ENCODE results near the gene RPL12. TPM values are rescaled to one million over a fixed set of nuclear protein-coding genes. Genes with fewer than 3 reads are reported as not detected.

RPL12 gene
- total RNA-seq, 1 donor from 2014 or later = 1,060 TPM

DNA sequence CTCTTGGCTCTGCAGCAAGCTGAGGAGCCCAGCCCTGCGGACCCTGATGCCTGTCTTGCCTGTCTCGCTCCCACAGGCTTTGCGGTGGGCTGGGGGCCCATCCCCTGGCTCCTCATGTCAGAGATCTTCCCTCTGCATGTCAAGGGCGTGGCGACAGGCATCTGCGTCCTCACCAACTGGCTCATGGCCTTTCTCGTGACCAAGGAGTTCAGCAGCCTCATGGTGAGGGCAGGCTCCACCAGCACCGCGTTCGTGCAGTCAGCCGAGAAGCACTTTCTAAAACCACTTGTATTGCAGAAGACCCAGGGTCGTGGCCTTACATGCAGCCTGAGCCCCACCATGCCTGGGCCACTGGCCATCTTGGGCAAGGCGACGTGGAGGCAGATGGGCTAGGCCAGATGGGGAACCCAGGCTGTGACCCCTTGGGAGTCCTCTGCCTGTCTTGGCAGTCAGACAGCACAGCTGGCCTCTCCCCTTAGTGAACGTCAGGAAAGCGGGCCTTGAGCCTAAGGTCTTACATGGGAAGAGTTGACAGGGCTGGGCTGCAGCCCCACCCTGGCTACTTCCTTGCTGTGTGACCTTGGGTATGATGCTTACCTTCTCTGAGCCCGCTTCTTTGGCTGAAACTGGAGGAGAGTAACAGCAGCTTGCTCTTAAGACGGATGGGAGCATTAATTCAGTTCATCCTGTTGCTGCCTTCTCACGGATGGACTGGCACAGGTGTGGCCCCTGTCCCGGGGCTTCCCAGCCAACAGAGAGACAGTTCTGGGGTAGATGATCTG lies 45.7 kb downstream of the RPL12 start:
- no peak for DNase-seq (ENCODE audit: low spot score)

GRCh38 chr9:127404631-127405030 lies 46.6 kb downstream of the RPL12 start:
- DNase-seq (ENCODE audit: low spot score) = no peak

DNA sequence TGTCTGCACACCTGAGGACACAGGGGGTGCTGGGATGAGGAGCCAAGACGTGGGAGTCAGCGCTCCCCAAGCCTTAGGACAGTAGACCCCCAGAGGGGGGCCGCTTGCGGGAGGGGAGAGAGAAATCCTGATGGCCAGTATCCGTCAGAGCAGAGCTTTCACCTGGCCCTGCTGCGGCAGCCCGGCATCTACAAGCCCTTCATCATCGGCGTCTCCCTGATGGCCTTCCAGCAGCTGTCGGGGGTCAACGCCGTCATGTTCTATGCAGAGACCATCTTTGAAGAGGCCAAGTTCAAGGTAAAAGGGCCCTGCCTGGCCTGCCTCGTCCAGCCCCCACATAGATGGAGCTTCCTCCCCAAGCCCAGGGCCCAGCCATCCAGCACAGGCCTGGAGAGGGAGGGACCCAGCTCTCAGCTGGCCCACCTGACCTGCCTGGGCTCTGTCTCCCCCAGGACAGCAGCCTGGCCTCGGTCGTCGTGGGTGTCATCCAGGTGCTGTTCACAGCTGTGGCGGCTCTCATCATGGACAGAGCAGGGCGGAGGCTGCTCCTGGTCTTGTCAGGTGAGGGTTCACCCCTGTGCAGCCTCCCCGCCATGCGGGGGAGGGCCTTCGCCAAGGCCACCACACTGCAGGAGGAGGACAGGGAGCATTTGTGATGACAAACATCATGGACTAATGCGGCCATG lies 47.6 kb downstream of the RPL12 start:
- DNase-seq (ENCODE audit: low spot score) = no peak

DNA sequence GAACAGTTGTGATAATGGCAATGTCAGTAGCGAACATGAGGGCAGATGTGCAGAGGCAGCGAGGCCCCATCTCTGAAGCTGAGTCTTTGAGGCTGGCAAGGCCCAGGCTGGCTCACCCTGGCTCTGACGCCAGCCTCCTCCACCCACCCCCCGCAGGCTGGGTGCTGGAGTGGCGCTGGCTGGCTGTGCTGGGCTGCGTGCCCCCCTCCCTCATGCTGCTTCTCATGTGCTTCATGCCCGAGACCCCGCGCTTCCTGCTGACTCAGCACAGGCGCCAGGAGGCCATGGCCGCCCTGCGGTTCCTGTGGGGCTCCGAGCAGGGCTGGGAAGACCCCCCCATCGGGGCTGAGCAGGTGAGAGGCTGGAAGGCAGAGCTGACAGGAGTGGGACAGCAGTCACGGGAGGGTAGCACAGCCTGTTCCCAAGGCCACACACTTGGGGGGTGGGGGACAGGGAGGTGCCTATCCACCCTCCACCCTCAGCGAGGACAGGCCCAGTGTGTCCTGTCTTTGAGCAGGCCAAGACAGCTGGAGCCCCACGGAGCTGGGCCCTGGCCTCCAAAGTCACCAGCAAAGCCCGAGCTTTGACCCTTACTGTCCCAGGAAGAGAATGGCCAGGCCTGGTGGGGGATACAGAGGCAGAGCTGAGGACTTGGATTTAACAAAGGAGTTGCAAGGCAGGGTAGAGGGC lies 48.7 kb downstream of the RPL12 start:
- DNase-seq (ENCODE audit: low spot score) = no peak

DNA sequence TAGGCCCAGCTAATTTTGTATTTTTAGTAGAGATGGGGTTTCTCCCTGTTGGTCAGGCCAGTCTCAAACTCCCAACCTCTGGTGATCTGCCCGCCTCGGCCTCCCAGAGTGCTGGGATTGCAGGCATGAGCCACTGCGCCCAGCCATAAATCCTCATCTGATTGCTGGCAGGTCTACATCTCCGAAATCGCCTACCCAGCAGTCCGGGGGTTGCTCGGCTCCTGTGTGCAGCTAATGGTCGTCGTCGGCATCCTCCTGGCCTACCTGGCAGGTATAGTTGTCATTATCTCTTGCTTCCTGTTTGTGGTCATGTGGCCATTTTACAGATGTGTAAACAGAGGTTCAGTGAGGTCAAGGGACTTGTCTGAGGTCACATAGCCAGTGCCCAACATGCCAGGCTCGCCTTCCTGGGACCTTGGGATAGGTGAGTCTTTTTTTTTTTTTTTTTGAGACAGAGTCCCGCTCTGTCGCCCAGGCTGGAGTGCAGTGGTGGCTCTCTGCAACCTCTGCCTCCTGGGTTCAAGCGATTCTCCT lies 51.4 kb downstream of the RPL12 start:
- no peak for DNase-seq (ENCODE audit: low spot score)

GRCh38 chr9:127398715-127399400 lies 52.3 kb downstream of the RPL12 start:
- DNase-seq (ENCODE audit: low spot score) = no peak

DNA sequence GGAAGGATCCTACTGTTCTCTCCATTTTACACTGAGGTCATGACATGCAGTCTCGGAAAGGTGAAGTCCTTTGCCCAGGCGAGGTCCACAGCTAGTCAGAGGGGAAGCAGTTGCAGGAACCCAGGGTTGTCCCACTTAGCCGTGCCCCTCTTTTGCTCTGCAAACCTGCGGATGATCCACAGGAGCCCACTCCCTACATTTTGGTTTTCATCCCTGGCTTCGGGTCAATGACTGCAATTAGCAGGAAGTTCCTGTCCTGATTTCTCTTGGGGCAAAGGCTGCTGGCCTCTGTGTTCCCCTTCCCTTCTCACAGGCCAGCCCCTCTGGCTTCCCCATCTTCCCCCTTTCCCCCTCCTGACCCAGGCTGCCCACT lies 52.9 kb downstream of the RPL12 start:
- no peak for DNase-seq (ENCODE audit: low spot score)

Other genes with a start within 250 kb of the RPL12 start
- gene GARNL3, start 186.6 kb downstream of the RPL12 start, total RNA-seq = 5.6 TPM
- gene SLC2A8, start 54.2 kb downstream of the RPL12 start, total RNA-seq = 15.1 TPM
- 6.1 TPM for gene ZNF79, start 27.0 kb downstream of the RPL12 start, total RNA-seq
- 12.2 TPM for gene LRSAM1, start 104 bp upstream of the RPL12 start, total RNA-seq
- 77.0 TPM for gene STXBP1, start 160.9 kb upstream of the RPL12 start, total RNA-seq